H9 (cell line): ENCODE results near the gene SAC3D1. TPM values are rescaled to one million over a fixed set of nuclear protein-coding genes. Genes with fewer than 3 reads are reported as not detected.

Source experiments
- DNase-seq: peaks from one replicate; pipeline ENCODE4 v3.0.0-alpha.2; 2017
- H2AFZ ChIP-seq: one replicate; pipeline ENCODE4 v1.6.1; 2013; ENCODE audit warnings: mild to moderate bottlenecking, low read length, control low read depth, moderate library complexity
- H2AK5ac ChIP-seq: 2 replicates; pipeline ENCODE4 v1.6.1; 2013; ENCODE audit warnings: low read length, control low read depth, mixed read lengths; ENCODE audit not compliant: insufficient read length
- H2BK120ac ChIP-seq: one replicate; pipeline ENCODE4 v1.6.1; 2013; ENCODE audit warnings: low read depth, mild to moderate bottlenecking, low read length, control low read depth, inconsistent platforms; ENCODE audit not compliant: poor library complexity, severe bottlenecking
- H2BK12ac ChIP-seq: 2 replicates; pipeline ENCODE4 v1.6.1; 2013; ENCODE audit warnings: low read length, control low read depth, mixed read lengths, low read depth; ENCODE audit not compliant: insufficient read length
- H2BK15ac ChIP-seq: 2 replicates; pipeline ENCODE4 v1.6.1; 2013; ENCODE audit warnings: low read depth, low read length, control low read depth
- H2BK20ac ChIP-seq: one replicate; pipeline ENCODE4 v1.6.1; 2013; ENCODE audit warnings: low read depth, mild to moderate bottlenecking, low read length, control low read depth, inconsistent platforms; ENCODE audit not compliant: poor library complexity, severe bottlenecking
- H2BK5ac ChIP-seq: 2 replicates; pipeline ENCODE4 v1.6.1; 2013; ENCODE audit warnings: low read length, control low read depth, mixed read lengths; ENCODE audit not compliant: insufficient read length
- H3K14ac ChIP-seq: 2 replicates; pipeline ENCODE4 v1.6.1; 2013; ENCODE audit warnings: low read length, control low read depth; ENCODE audit not compliant: insufficient read depth
- H3K18ac ChIP-seq: 2 replicates; pipeline ENCODE4 v1.6.1; 2013; ENCODE audit warnings: low read depth, mild to moderate bottlenecking, mixed read lengths, low read length, control low read depth; ENCODE audit not compliant: insufficient read length
- H3K23ac ChIP-seq: 2 replicates; pipeline ENCODE4 v1.6.1; 2013; ENCODE audit warnings: low read length, control low read depth, mixed read lengths, low read depth; ENCODE audit not compliant: insufficient read length
- H3K23me2 ChIP-seq: 2 replicates; pipeline ENCODE4 v1.6.1; 2013; ENCODE audit warnings: low read depth, mild to moderate bottlenecking, mixed read lengths, low read length, control low read depth; ENCODE audit not compliant: insufficient read length, poor library complexity, severe bottlenecking
- H3K27ac ChIP-seq: 2 replicates; pipeline ENCODE4 v1.5.1; 2013; ENCODE audit warnings: low read length, control low read depth, mixed read lengths, low read depth; ENCODE audit not compliant: insufficient read length
- H3K27me3 ChIP-seq: 2 replicates; pipeline ENCODE4 v1.6.1; 2013; ENCODE audit warnings: low read length, control low read depth, inconsistent platforms; ENCODE audit not compliant: insufficient read depth
- H3K4ac ChIP-seq: 2 replicates; pipeline ENCODE4 v1.6.1; 2013; ENCODE audit warnings: low read depth, mild to moderate bottlenecking, control low read depth, inconsistent platforms, low read length, moderate library complexity
- H3K4me1 ChIP-seq: 2 replicates; pipeline ENCODE4 v1.6.1; 2013; ENCODE audit warnings: low read length, control low read depth, inconsistent platforms; ENCODE audit not compliant: insufficient read depth
- H3K4me2 ChIP-seq: 2 replicates; pipeline ENCODE4 v1.6.1; 2013; ENCODE audit warnings: low read length, control low read depth, mixed read lengths; ENCODE audit not compliant: insufficient read length, insufficient read depth
- H3K56ac ChIP-seq: 2 replicates; pipeline ENCODE4 v1.6.1; 2013; ENCODE audit warnings: low read depth, mild to moderate bottlenecking, mixed read lengths, low read length, control low read depth; ENCODE audit not compliant: insufficient read length
- H3K79me1 ChIP-seq: 2 replicates; pipeline ENCODE4 v1.6.1; 2013; ENCODE audit warnings: low read depth, mild to moderate bottlenecking, moderate library complexity, low read length, control low read depth, inconsistent platforms; ENCODE audit not compliant: insufficient read depth, poor library complexity, severe bottlenecking
- H3K79me2 ChIP-seq: 2 replicates; pipeline ENCODE4 v1.6.1; 2013; ENCODE audit warnings: low read length, control low read depth, inconsistent platforms; ENCODE audit not compliant: insufficient read depth
- H3K9ac ChIP-seq: 2 replicates; pipeline ENCODE4 v1.6.1; 2013; ENCODE audit warnings: low read length, control low read depth, mixed read lengths; ENCODE audit not compliant: insufficient read length; ENCODE audit errors: extremely low read depth
- H3K9me3 ChIP-seq: one replicate; pipeline ENCODE4 v1.6.1; 2013; ENCODE audit warnings: low read depth, low read length, inconsistent platforms; ENCODE audit not compliant: control insufficient read depth
- H3T11ph ChIP-seq: one replicate; pipeline ENCODE4 v1.6.1; 2013; ENCODE audit warnings: mild to moderate bottlenecking, low read length, control low read depth, inconsistent platforms
- H4K20me1 ChIP-seq: one replicate; pipeline ENCODE4 v1.6.1; 2013; ENCODE audit not compliant: control insufficient read depth, insufficient read length, insufficient read depth
- H4K5ac ChIP-seq: 2 replicates; pipeline ENCODE4 v1.6.1; 2013; ENCODE audit warnings: low read depth, mild to moderate bottlenecking, mixed read lengths, low read length, control low read depth; ENCODE audit not compliant: insufficient read length
- H4K8ac ChIP-seq: replicated peaks from 2 replicates; pipeline ENCODE4 v1.6.1; 2013; ENCODE audit warnings: low read length, control low read depth, mixed read lengths, low read depth; ENCODE audit not compliant: insufficient read length
- H4K91ac ChIP-seq: 2 replicates; pipeline ENCODE4 v1.6.1; 2013; ENCODE audit warnings: low read depth, mild to moderate bottlenecking, moderate library complexity, mixed read lengths, low read length, control low read depth; ENCODE audit not compliant: insufficient read length
- H3K27ac Mint-ChIP-seq, 3 experiments: 2 replicates in 2 of 3; 3 replicates in 1 of 3; pipeline ENCODE4 v1.8.0; 2020 to 2021; ENCODE audit warnings: mixed read lengths in 3 of 3, mild to moderate bottlenecking in 1 of 3, moderate library complexity in 1 of 3
- H3K27me3 Mint-ChIP-seq: 2 replicates; pipeline ENCODE4 v1.8.0; 2021; ENCODE audit warnings: low read depth, mild to moderate bottlenecking, moderate library complexity, mixed read lengths
- H3K36me3 Mint-ChIP-seq, 3 experiments: 2 replicates in 2 of 3; 3 replicates in 1 of 3; pipeline ENCODE4 v1.8.0; 2020 to 2021; ENCODE audit warnings: low read depth in 3 of 3, mixed read lengths in 3 of 3; ENCODE audit not compliant: insufficient read depth in 1 of 3
- H3K4me1 Mint-ChIP-seq, 2 experiments: 2 replicates each; pipeline ENCODE4 v1.8.0; 2020; ENCODE audit warnings: mixed read lengths in 2 of 2
- H3K4me3 Mint-ChIP-seq, 2 experiments: 2 replicates in 1 of 2; 3 replicates in 1 of 2; pipeline ENCODE4 v1.8.0; 2020 to 2021; ENCODE audit warnings: mild to moderate bottlenecking in 2 of 2, mixed read lengths in 2 of 2, moderate library complexity in 1 of 2
- H3K9me3 Mint-ChIP-seq, 2 experiments: 2 replicates in 1 of 2; 3 replicates in 1 of 2; pipeline ENCODE4 v1.8.0; 2020; ENCODE audit warnings: mild to moderate bottlenecking in 2 of 2, mixed read lengths in 2 of 2, moderate library complexity in 1 of 2
- WGBS: extraction: QIAGEN DNeasy Blood & Tissue Kit; methylation state at CpG from one replicate; pipeline ENCODE4 v1.1.7; 2013; ENCODE audit warnings: missing lambda C conversion rate, low lambda C conversion rate, mixed read lengths; ENCODE audit not compliant: insufficient read length; ENCODE audit errors: extremely low coverage; 5-methylcytosine and 5-hydroxymethylcytosine counted together
- total RNA-seq: library from RNA; stranded (reverse); gene quantifications from 2 replicates; pipeline ENCODE4 v1.2.1, GENCODE V29; 2021
- TF ChIP-seq, protein P1 (sequence below): fragments of 200-600 bp; sonication (generic); conservative IDR thresholded peaks from 3 replicates; pipeline ENCODE4 v1.8.0; 2021; ENCODE audit warnings: antibody characterized with exemption, mild to moderate bottlenecking

SAC3D1 gene
- total RNA-seq, 1 experiment from 2014 or later, result 20.7 TPM

DNA sequence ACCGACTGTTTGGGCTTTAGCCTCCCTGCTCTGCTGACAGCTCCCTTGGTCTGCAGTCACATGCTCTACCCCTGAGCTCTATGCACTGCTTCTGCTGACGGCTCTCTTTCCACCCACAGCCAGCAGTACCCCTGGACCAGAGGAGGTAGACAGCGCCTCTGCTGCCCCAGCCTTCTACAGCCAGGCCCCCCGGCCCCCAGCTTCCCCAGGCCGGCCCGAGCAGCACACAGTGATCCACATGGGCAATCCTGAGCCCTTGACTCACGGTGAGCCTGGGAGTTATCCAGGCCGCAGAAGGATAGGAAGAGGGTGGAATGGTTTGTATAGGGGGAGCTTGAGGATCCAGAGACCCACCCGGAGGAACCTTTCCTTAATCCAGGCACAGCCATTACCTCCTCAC lies 45.8 kb downstream of the SAC3D1 start:
- no peak overlapping the region for H3K18ac ChIP-seq
- Mint-ChIP-seq H3K4me3 (no peak overlapping the region), H3K4me1 (peaks cover 14 to 16% of the 10 kb centered on the region in 2 experiments), H3K36me3 (peaks cover 10 to 51% (median 49%) of the 10 kb centered on the region in 3 experiments), H3K27ac (0 out of 7 replicates have a peak overlapping the region, but pooled peaks of 1 of the 3 experiments have one; percentile 35), H3K27me3 (no peaks in the 10 kb centered on the region), H3K9me3 (no peaks in the 10 kb centered on the region; a peak in 1 of 5 replicates)
- H3K79me1 ChIP-seq, result no peaks in the 10 kb centered on the region
- H3K4ac ChIP-seq, result no peak overlapping the region
- no peaks in the 10 kb centered on the region for H3K27me3 ChIP-seq
- H3K9ac ChIP-seq, result no peak overlapping the region
- H3K56ac ChIP-seq, result no peak overlapping the region
- peaks cover 3% of the 10 kb centered on the region for H4K20me1 ChIP-seq
- no CpG with 5 or more reads among the region's 9 CpGs for WGBS
- no peak overlapping the region for H2AFZ ChIP-seq
- no peaks in the 10 kb centered on the region for H3K4me1 ChIP-seq
- H4K91ac ChIP-seq, result no peak overlapping the region
- TF ChIP-seq, protein P1, sequence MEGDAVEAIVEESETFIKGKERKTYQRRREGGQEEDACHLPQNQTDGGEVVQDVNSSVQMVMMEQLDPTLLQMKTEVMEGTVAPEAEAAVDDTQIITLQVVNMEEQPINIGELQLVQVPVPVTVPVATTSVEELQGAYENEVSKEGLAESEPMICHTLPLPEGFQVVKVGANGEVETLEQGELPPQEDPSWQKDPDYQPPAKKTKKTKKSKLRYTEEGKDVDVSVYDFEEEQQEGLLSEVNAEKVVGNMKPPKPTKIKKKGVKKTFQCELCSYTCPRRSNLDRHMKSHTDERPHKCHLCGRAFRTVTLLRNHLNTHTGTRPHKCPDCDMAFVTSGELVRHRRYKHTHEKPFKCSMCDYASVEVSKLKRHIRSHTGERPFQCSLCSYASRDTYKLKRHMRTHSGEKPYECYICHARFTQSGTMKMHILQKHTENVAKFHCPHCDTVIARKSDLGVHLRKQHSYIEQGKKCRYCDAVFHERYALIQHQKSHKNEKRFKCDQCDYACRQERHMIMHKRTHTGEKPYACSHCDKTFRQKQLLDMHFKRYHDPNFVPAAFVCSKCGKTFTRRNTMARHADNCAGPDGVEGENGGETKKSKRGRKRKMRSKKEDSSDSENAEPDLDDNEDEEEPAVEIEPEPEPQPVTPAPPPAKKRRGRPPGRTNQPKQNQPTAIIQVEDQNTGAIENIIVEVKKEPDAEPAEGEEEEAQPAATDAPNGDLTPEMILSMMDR, result no peak
- H3K4me2 ChIP-seq, result no peak overlapping the region
- H2AK5ac ChIP-seq, result no peak overlapping the region
- H3K9me3 ChIP-seq, result no peaks in the 10 kb centered on the region
- no peak overlapping the region for H2BK5ac ChIP-seq
- H3K27ac ChIP-seq, result no peak overlapping the region
- peaks cover 12% of the 10 kb centered on the region for H3K23me2 ChIP-seq
- DNase-seq, result no peak
- H3K23ac ChIP-seq, result no peak overlapping the region
- no peak overlapping the region for H2BK120ac ChIP-seq
- H3K14ac ChIP-seq, result no peak overlapping the region
- no peak overlapping the region for H4K5ac ChIP-seq
- peaks cover 8% of the 10 kb centered on the region; the same call in 1 of the 2 replicates for H3K79me2 ChIP-seq
- no peak overlapping the region for H2BK20ac ChIP-seq
- H2BK12ac ChIP-seq, result no peak overlapping the region
- H3T11ph ChIP-seq, result no peak overlapping the region
- H4K8ac ChIP-seq, result no peak overlapping the region
- no peak overlapping the region for H2BK15ac ChIP-seq
